Naive thymus-derived CD4-positive, alpha-beta T cell (primary cell): ENCODE measurements around the gene CDK18. TPM values are rescaled to one million over a fixed set of nuclear protein-coding genes. Genes with fewer than 3 reads are reported as not detected.

Experiments used
- ATAC-seq: fragments of 150-1000 bp; cut with Tn5 transposase; 2 replicates; pipeline ENCODE4 v1.10.0; 2021; ENCODE audit warnings: mild to moderate bottlenecking, moderate library complexity
- CTCF ChIA-PET: fragments of 350-600 bp; sonication (Branson Sonifier 250); formaldehyde crosslinking; loops from one replicate; lab custom pipeline; 2021; ENCODE audit warnings: antibody characterized with exemption; lab: Charles Lee
- POLR2A ChIA-PET: fragments of 350-600 bp; sonication (Branson Sonifier 250); formaldehyde crosslinking; loops from one replicate; lab custom pipeline; 2021; ENCODE audit warnings: antibody characterized with exemption, inconsistent platforms; lab: Charles Lee
- DNase-seq, 9 donors: peaks; one replicate each; pipeline versions ENCODE4 v3.0.0 to v3.0.0-alpha.2; 2020 to 2022; ENCODE audit warnings: mixed read lengths in 1 of 9
- H3K27ac ChIP-seq: one replicate; pipeline ENCODE4 v1.7.0; 2013; ENCODE audit warnings: mild to moderate bottlenecking, low read depth, low read length, moderate library complexity
- H3K27me3 ChIP-seq, 2 donors: one replicate each; pipeline ENCODE4 v1.7.0; 2013; ENCODE audit warnings: low read length in 2 of 2, mild to moderate bottlenecking in 2 of 2, moderate library complexity in 2 of 2; ENCODE audit not compliant: control insufficient read depth in 2 of 2, insufficient read depth in 2 of 2
- H3K36me3 ChIP-seq, 3 experiments: 1 replicate in 2 of 3; 2 replicates in 1 of 3; pipeline ENCODE4 v1.7.0; 2013; ENCODE audit warnings: low read length in 3 of 3, mild to moderate bottlenecking in 3 of 3, moderate library complexity in 1 of 3; ENCODE audit not compliant: insufficient read depth in 3 of 3, control insufficient read depth in 2 of 3
- H3K4me1 ChIP-seq, 2 donors: one replicate each; pipeline ENCODE4 v1.7.0; 2013; ENCODE audit warnings: low read length in 2 of 2, mild to moderate bottlenecking in 2 of 2, moderate library complexity in 1 of 2; ENCODE audit not compliant: control insufficient read depth in 2 of 2, insufficient read depth in 2 of 2
- H3K4me3 ChIP-seq: 2 replicates; pipeline ENCODE4 v1.7.0; 2013; ENCODE audit warnings: mild to moderate bottlenecking, low read length
- H3K9me3 ChIP-seq, 3 experiments: 1 replicate in 2 of 3; 2 replicates in 1 of 3; pipeline ENCODE4 v1.7.0; 2013; ENCODE audit warnings: low read length in 3 of 3; ENCODE audit not compliant: control insufficient read depth in 2 of 3
- H3K27ac Mint-ChIP-seq, 9 donors: one replicate each; pipeline ENCODE4 v1.8.0; 2020 to 2022; ENCODE audit warnings: mixed read lengths in 9 of 9, mild to moderate bottlenecking in 8 of 9, moderate library complexity in 5 of 9, inconsistent platforms in 2 of 9
- H3K27me3 Mint-ChIP-seq, 5 donors: one replicate each; pipeline ENCODE4 v1.8.0; 2021 to 2022; ENCODE audit warnings: mixed read lengths in 5 of 5, mild to moderate bottlenecking in 1 of 5
- H3K36me3 Mint-ChIP-seq, 5 donors: one replicate each; pipeline ENCODE4 v1.8.0; 2020 to 2022; ENCODE audit warnings: mixed read lengths in 5 of 5, mild to moderate bottlenecking in 3 of 5, inconsistent platforms in 1 of 5
- H3K4me1 Mint-ChIP-seq, 7 donors: one replicate each; pipeline ENCODE4 v1.8.0; 2020 to 2022; ENCODE audit warnings: mixed read lengths in 7 of 7, mild to moderate bottlenecking in 3 of 7, inconsistent platforms in 1 of 7
- H3K4me3 Mint-ChIP-seq, 10 donors: one replicate each; pipeline ENCODE4 v1.8.0; 2020 to 2022; ENCODE audit warnings: mild to moderate bottlenecking in 10 of 10, mixed read lengths in 10 of 10, moderate library complexity in 6 of 10, inconsistent platforms in 2 of 10
- H3K9me3 Mint-ChIP-seq, 11 donors: one replicate each; pipeline ENCODE4 v1.8.0; 2020 to 2022; ENCODE audit warnings: mixed read lengths in 11 of 11, mild to moderate bottlenecking in 4 of 11, inconsistent platforms in 1 of 11, moderate library complexity in 1 of 11
- intact Hi-C, 2 donors: fragments of 100-400 bp; cut with micrococcal nuclease; formaldehyde crosslinking; loops; one replicate each; pipeline ENCODE4 v1.15.1; 2023
- polyA plus RNA-seq, 2 donors: library from polyadenylated mRNA; unstranded; fragments of 300-500 nt; fragmentation: Illumina TruSeq; gene quantifications; one replicate each; pipeline ENCODE4 v1.2.3, GENCODE V29; 2021
- total RNA-seq, 6 experiments: library from RNA in 5 of 6; stranded (reverse) in 5 of 6; gene quantifications; 1 replicate in 5 of 6; 2 replicates in 1 of 6; pipeline ENCODE4 v1.2.3 and lab custom pipeline; 2021 to 2026

The CDK18 gene
- total and polyA plus RNA-seq, 7 experiments from 2014 or later: 0.20 to 3.6 (median 2.6) TPM

DNA sequence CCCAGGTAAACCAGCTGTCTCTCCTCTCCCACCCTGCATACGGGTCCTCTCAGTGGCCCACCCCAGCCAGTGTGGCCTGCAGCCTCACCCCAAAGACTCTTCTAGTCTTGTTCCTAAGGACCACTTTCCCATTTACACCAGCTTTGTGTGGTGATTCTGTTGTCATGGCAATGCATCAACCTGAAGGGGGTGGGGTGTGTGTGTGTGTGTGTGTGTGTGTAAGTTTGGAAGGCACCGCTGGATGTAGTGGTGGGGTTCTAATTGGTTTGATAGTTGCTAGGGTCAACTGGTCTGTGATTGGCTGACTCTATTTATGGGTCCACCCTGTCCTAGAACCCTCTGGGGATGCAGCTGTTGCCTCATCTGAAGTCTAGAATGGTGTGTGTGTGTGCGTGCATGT lies 4.7 kb upstream of the CDK18 start:
- no peak for DNase-seq
- H3K27ac ChIP-seq: no peak overlapping the region
- no peaks in the 10 kb centered on the region for H3K9me3 Mint-ChIP-seq
- H3K9me3 ChIP-seq: no peaks in the 10 kb centered on the region
- H3K36me3 ChIP-seq: peaks cover 0 to 3% (median 0%) of the 10 kb centered on the region in 3 experiments
- H3K4me3 ChIP-seq: no peak overlapping the region
- H3K27me3 ChIP-seq: no peaks in the 10 kb centered on the region
- POLR2A ChIA-PET: no interaction called here
- intact Hi-C loops: no loop called here
- H3K27me3 Mint-ChIP-seq: peaks cover 0 to 46% (median 9%) of the 10 kb centered on the region in 5 donors
- CTCF ChIA-PET: interaction anchor here (1.3 kb wide), 1 partner anchor 14 kb away, joined by 5 read pairs; no protein-coding TSS in a partner anchor
- peaks cover 0 to 7% (median 4%) of the 10 kb centered on the region in 7 donors for H3K4me1 Mint-ChIP-seq
- no peak overlapping the region for H3K27ac Mint-ChIP-seq
- H3K36me3 Mint-ChIP-seq: no peaks in the 10 kb centered on the region
- H3K4me3 Mint-ChIP-seq: no peak overlapping the region
- ATAC-seq: no peak
- peaks cover 0 to under 1% of the 10 kb centered on the region in 2 donors for H3K4me1 ChIP-seq

DNA sequence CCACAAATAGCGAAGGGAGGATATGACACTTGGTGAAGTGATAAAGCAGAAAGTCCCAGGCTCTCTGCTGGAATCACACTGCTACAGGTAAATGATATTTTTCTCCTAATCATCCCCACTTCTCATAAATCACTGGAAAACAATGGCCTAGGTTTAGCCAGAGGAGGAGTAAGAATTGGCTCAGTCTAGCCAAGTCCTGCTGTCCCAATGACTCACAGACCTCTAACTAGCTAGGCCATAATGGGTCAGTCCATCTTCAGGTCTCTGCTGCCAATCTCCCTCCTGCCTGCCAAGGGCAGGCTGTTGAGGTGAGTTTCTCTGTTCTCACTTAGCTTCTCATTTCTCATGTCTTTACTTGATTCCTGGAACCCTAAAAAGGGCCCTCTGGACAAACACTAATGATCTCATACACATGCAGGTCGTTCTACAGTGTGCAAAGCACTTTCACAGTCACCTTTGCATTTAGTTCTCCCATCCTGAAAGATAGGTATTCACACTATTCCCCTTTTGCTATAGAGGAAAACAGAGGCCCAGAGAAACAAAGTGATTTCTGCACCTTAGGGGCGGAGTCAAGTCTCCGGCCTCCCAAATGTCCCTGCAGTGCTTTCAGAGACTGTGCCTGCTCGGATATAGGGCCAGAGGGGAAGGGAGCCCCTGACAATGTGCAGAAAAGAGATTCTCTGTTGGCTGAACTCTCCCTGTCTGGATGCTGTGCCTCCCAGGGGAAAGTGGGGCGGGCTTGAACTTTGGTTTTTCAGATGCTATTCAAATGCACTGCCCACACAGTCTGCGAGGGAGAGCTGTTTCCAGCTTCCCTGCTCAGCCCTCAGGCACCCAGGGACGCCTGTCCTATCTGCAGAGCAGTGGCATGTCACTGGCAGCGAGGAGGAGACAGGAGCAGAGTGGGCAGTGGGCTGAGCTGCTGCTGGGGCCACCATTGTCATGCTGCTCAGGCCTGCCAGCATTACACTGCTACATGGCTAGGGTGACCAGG lies 3.9 kb upstream of the CDK18 start:
- intact Hi-C loops: no loop called here
- Mint-ChIP-seq H3K27ac (no peak overlapping the region), H3K4me3 (no peak overlapping the region), H3K4me1 (peaks cover 0 to 13% (median 8%) of the 10 kb centered on the region in 7 donors), H3K36me3 (no peaks in the 10 kb centered on the region), H3K27me3 (peaks cover 0 to 49% (median 2%) of the 10 kb centered on the region in 5 donors), H3K9me3 (no peaks in the 10 kb centered on the region)
- H3K4me3 ChIP-seq: no peak overlapping the region
- peaks cover 6% of the 10 kb centered on the region in 2 donors for H3K4me1 ChIP-seq
- H3K27ac ChIP-seq: no peak overlapping the region
- no peaks in the 10 kb centered on the region for H3K27me3 ChIP-seq
- no peaks in the 10 kb centered on the region for H3K9me3 ChIP-seq
- ChIA-PET CTCF (interaction anchor here (0.5 to 0.8 kb wide), 2 partner anchors 110 to 179 kb away, joined by 3 to 4 read pairs; no protein-coding TSS in a partner anchor), POLR2A (no interaction called here)
- peaks cover 0 to 6% (median 0%) of the 10 kb centered on the region in 3 experiments for H3K36me3 ChIP-seq
- ATAC-seq (no peak), DNase-seq (no peak)

DNA sequence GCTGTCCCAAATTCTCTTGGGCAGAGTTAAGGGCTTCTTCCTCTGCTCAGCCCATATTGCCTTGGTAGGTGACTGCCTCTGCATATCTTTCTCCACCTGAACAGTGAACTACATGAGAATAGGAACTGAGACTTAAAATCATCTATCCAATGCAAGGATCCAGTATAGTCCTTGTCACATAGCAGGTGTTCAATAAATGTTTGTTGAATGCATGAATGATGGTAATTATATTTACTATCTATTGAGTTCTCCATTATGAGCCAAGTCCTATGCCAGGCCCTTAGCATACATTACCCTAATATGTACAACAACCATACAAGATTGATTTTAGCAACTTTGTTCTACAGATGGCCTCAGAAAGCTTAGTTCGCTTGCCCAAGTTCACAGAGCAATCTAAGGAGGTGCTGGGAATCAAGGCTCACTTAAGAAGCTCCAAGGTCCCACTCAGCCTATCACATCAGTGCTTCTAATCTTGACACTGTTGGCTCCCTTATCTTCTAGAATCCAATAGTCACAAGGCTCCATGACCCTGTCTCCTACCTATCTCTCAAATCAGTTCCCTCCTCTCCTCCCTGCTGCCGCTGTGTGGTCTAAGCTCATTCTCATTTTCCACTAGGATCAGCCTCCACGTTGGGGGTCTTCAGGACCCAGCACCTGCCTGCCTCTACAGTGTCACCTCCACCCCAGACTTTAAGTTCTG lies 2.2 kb upstream of the CDK18 start:
- ChIA-PET CTCF (interaction anchor here (0.7 to 2.3 kb wide), 4 partner anchors 20 to 475 kb away, joined by 3 to 6 read pairs (median 3); no protein-coding TSS in a partner anchor), POLR2A (no interaction called here)
- no peaks in the 10 kb centered on the region for H3K36me3 Mint-ChIP-seq

DNA sequence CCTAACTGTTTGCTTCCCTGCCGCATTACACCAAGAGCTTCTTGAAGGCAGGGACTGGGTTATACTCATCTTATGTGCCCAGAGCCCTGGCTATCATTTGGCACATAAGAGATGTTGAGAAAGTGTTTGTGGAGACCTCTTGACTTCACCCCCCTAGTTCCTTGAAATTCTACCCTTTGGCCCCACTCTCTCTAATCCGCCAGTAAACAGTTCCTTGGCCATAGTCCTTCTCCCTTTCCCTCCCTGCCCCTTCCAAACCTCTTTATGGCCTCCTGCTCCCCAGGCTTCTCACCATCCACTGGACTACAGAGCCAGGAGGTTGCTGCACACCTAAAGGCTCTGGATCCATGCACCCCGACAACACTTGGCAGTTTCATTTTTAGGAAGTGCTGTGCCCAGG lies 1.5 kb upstream of the CDK18 start:
- Mint-ChIP-seq H3K4me3 (peak overlapping the region in 6 of 10 donors; percentile 14 to 93 (median 44)), H3K27ac (peak overlapping the region in 5 of 9 donors; percentile 1 to 65 (median 6)), H3K9me3 (no peaks in the 10 kb centered on the region), H3K36me3 (no peaks in the 10 kb centered on the region), H3K4me1 (peaks cover 0 to 18% (median 12%) of the 10 kb centered on the region in 7 donors), H3K27me3 (peaks cover 0 to 51% (median 0%) of the 10 kb centered on the region in 5 donors)
- CTCF ChIA-PET: interaction anchor here (1.0 to 2.3 kb wide), 3 partner anchors 19 to 474 kb away, joined by 3 to 6 read pairs (median 3); no protein-coding TSS in a partner anchor
- DNase-seq (no peak), ATAC-seq (no peak)
- H3K9me3 ChIP-seq: no peaks in the 10 kb centered on the region
- H3K27me3 ChIP-seq: no peaks in the 10 kb centered on the region
- POLR2A ChIA-PET: no interaction called here
- H3K27ac ChIP-seq: no peak overlapping the region
- peaks cover 0 to 6% (median 0%) of the 10 kb centered on the region in 3 experiments for H3K36me3 ChIP-seq
- no peak overlapping the region for H3K4me3 ChIP-seq
- intact Hi-C loops: no loop called here
- H3K4me1 ChIP-seq: peaks cover 6 to 9% of the 10 kb centered on the region in 2 donors

More for the DNA sequence above, 2.2 kb upstream of the CDK18 start:
- H3K27me3 Mint-ChIP-seq: peaks cover 0 to 53% (median 0%) of the 10 kb centered on the region in 5 donors
- Histone ChIP-seq H3K27me3 (no peaks in the 10 kb centered on the region), H3K9me3 (no peaks in the 10 kb centered on the region), H3K4me3 (no peak overlapping the region), H3K4me1 (peaks cover 6 to 9% of the 10 kb centered on the region in 2 donors), H3K27ac (no peak overlapping the region), H3K36me3 (peaks cover 0 to 6% (median 0%) of the 10 kb centered on the region in 3 experiments)
- H3K4me1 Mint-ChIP-seq: peaks cover 0 to 18% (median 12%) of the 10 kb centered on the region in 7 donors
- peak overlapping the region in 1 of 10 donors; percentile 22 for H3K4me3 Mint-ChIP-seq
- no peak for ATAC-seq
- DNase-seq: no peak
- intact Hi-C loops: no loop called here
- H3K9me3 Mint-ChIP-seq: no peaks in the 10 kb centered on the region
- H3K27ac Mint-ChIP-seq: peak overlapping the region in 1 of 9 donors; percentile 22

DNA sequence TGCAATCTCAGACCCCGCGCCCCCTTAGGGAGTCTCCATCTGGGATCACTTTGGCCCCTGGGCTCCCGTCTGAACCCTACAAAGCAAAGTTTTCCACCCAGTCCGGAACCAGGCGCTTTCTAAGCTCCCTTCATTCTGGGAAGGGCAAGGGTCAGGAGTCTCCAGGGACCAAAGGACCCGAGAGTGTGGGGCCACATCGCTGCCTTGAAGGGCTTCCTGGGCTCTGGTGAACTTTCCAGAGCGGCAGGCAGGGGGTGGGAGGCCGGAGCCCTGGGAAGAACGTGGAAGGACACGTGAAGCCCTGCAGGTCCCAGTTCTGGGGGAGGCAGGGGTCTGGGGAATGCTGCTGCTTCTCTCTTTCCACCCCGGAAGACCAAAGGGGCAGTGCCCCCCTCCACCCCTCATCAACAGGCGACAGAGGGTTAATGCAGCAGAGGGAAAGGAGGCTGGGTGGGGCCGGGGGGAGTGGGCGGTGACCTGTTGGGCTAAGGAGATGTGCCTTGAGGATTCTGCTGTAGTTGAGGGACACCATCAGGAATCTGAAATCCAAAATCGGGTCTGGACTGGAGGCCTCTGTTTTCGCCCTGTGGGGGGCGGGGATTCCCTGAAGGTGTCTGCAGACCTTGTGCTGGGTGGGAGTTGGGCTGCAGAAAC lies 734 bp downstream of the CDK18 start:
- ChIA-PET CTCF (no interaction called here), POLR2A (no interaction called here)
- H3K27ac Mint-ChIP-seq: peak overlapping the region in 7 of 9 donors; percentile 45 to 86 (median 69)
- H3K4me1 ChIP-seq: peaks cover 6 to 9% of the 10 kb centered on the region in 2 donors
- peaks cover 0 to 18% (median 12%) of the 10 kb centered on the region in 7 donors for H3K4me1 Mint-ChIP-seq
- H3K36me3 ChIP-seq: peaks cover 0 to 6% (median 0%) of the 10 kb centered on the region in 3 experiments
- ATAC-seq (no peak), DNase-seq (no peak)
- H3K9me3 ChIP-seq: no peaks in the 10 kb centered on the region
- H3K36me3 Mint-ChIP-seq: no peaks in the 10 kb centered on the region
- H3K4me3 ChIP-seq: peak overlapping the region; percentile 83
- H3K4me3 Mint-ChIP-seq: peak overlapping the region; percentile 76 to 94 (median 91)
- no peaks in the 10 kb centered on the region for H3K27me3 ChIP-seq
- H3K9me3 Mint-ChIP-seq: no peaks in the 10 kb centered on the region
- intact Hi-C loops: no loop called here
- H3K27ac ChIP-seq: peak overlapping the region; percentile 49
- H3K27me3 Mint-ChIP-seq: peaks cover 0 to 48% (median 0%) of the 10 kb centered on the region in 5 donors

DNA sequence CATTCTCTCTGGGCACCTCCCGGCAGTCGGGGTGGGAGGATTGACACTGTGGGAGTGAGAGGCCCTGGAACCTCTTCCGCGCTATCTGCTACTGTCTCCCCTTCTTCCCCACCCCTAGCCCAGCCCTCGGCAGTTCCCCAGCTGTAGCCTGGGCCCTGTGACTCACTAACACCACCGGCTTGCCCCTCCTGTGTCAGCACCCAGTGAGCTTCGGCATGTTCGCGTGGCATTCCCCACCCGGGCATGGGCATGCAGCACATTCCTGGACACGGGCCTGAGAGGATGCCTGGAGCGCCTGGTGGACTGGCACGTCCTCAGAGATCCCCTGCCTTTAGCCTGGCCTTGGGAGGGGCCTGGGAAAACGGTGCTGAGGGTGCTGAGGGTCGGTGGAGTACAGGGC lies 1.3 kb downstream of the CDK18 start:
- ATAC-seq: no peak
- DNase-seq: no peak
- Histone ChIP-seq H3K4me1 (peaks cover 6 to 9% of the 10 kb centered on the region in 2 donors), H3K9me3 (no peaks in the 10 kb centered on the region), H3K27ac (no peak overlapping the region), H3K36me3 (peaks cover 0 to 6% (median 0%) of the 10 kb centered on the region in 3 experiments), H3K4me3 (no peak overlapping the region), H3K27me3 (no peaks in the 10 kb centered on the region)
- peak overlapping the region; percentile 39 to 94 (median 91) for H3K4me3 Mint-ChIP-seq
- no peaks in the 10 kb centered on the region for H3K9me3 Mint-ChIP-seq
- ChIA-PET POLR2A (no interaction called here), CTCF (no interaction called here)
- H3K27me3 Mint-ChIP-seq: peaks cover 0 to 48% (median 0%) of the 10 kb centered on the region in 5 donors
- H3K4me1 Mint-ChIP-seq: peaks cover 0 to 18% (median 12%) of the 10 kb centered on the region in 7 donors
- H3K27ac Mint-ChIP-seq: no peak overlapping the region
- no peaks in the 10 kb centered on the region for H3K36me3 Mint-ChIP-seq
- intact Hi-C loops: no loop called here
